ENCODE results near the gene MDFI. TPM values are rescaled to one million over a fixed set of nuclear protein-coding genes. Genes with fewer than 3 reads are reported as not detected.

The MDFI gene
- polyA plus RNA-seq, 2 of the 4 experiments (the other 2 are of a cell fraction) = 0.06 to 0.30 TPM

GRCh38 chr6:41597246-41598000 is 40.8 kb upstream of the MDFI start:
- ATAC-seq (peak in 1 of 2 experiments; percentile 30; a peak in 1 of 6 replicates), FAIRE-seq (no peak), DNase-seq (ENCODE audit: low read depth in 1 of 2, low spot score in 1 of 2) (no peak)
- WGBS (ENCODE audit: missing lambda C conversion rate) = 87% methylated on average over 8 of the region's 19 CpGs
- POLR2A ChIA-PET = no interaction called here
- Histone ChIP-seq H3K4me1 (no peaks in the 10 kb centered on the region; the same call in 2 of the 3 replicates), H3K9me3 (no peaks in the 10 kb centered on the region), H3K4me3 (no peak overlapping the region), H3K27ac (no peak overlapping the region), H3K4me2 (no peak overlapping the region)
- CTCF ChIA-PET = interaction anchor here (1.0 to 17.1 kb wide), 6 partner anchors 16 to 226 kb away, joined by 3 to 181 read pairs (median 24); no protein-coding TSS in a partner anchor
- TF ChIP-seq SREBF2 (IDR thresholded peaks at IDR 0.05) = no peak
- TF ChIP-seq TP53 (CRISPR knock-in tag; IDR thresholded peaks at IDR 0.05) = no peak
- no peak for TF ChIP-seq SMC3 (IDR thresholded peaks at IDR 0.05)
- no peak for TF ChIP-seq FOSB (CRISPR knock-in tag; IDR thresholded peaks at IDR 0.05)
- TF ChIP-seq HEYL (CRISPR knock-in tag; IDR thresholded peaks at IDR 0.05) = no peak
- no peak for TF ChIP-seq BCL3 (IDR thresholded peaks at IDR 0.05)
- TF ChIP-seq MAZ (IDR thresholded peaks at IDR 0.05; ENCODE audit: borderline replicate concordance, low read depth, low read length) = no peak

- CTCF ChIA-PET = interaction anchor here (0.6 to 17.1 kb wide), 5 partner anchors 9 to 230 kb away, joined by 3 to 181 read pairs (median 44); no protein-coding TSS in a partner anchor
- no peaks in the 10 kb centered on the region for H3K9me3 ChIP-seq
- no peak for DNase-seq (ENCODE audit: low read depth in 1 of 2, low spot score in 1 of 2)
- FAIRE-seq = no peak
- TF ChIP-seq CEBPB (IDR thresholded peaks at IDR 0.05) (no peak), CHD2 (IDR thresholded peaks at IDR 0.05; ENCODE audit: low read length, partially characterized antibody) (no peak), RARB (CRISPR knock-in tag; IDR thresholded peaks at IDR 0.05) (no peak), PHF8 (IDR thresholded peaks at IDR 0.05; ENCODE audit: borderline replicate concordance, low read depth) (no peak), TFCP2L1 (CRISPR knock-in tag; IDR thresholded peaks at IDR 0.05) (no peak), MYC (IDR thresholded peaks at IDR 0.05; ENCODE audit: borderline replicate concordance, low read length) (no peak), RAD21 (conservative IDR thresholded peaks at IDR 0.05 in 1 of 2, IDR thresholded peaks at IDR 0.05 in 1 of 2) (no peak), GATA3 (IDR thresholded peaks at IDR 0.05; ENCODE audit: borderline replicate concordance) (no peak)
- TF ChIP-seq, protein P1, sequence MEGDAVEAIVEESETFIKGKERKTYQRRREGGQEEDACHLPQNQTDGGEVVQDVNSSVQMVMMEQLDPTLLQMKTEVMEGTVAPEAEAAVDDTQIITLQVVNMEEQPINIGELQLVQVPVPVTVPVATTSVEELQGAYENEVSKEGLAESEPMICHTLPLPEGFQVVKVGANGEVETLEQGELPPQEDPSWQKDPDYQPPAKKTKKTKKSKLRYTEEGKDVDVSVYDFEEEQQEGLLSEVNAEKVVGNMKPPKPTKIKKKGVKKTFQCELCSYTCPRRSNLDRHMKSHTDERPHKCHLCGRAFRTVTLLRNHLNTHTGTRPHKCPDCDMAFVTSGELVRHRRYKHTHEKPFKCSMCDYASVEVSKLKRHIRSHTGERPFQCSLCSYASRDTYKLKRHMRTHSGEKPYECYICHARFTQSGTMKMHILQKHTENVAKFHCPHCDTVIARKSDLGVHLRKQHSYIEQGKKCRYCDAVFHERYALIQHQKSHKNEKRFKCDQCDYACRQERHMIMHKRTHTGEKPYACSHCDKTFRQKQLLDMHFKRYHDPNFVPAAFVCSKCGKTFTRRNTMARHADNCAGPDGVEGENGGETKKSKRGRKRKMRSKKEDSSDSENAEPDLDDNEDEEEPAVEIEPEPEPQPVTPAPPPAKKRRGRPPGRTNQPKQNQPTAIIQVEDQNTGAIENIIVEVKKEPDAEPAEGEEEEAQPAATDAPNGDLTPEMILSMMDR (IDR thresholded peaks at IDR 0.05) = no peak
- TF ChIP-seq, protein P2, sequence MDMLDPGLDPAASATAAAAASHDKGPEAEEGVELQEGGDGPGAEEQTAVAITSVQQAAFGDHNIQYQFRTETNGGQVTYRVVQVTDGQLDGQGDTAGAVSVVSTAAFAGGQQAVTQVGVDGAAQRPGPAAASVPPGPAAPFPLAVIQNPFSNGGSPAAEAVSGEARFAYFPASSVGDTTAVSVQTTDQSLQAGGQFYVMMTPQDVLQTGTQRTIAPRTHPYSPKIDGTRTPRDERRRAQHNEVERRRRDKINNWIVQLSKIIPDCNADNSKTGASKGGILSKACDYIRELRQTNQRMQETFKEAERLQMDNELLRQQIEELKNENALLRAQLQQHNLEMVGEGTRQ (IDR thresholded peaks at IDR 0.05) = no peak
- POLR2A ChIA-PET = no interaction called here
- no peak for ATAC-seq
- WGBS (ENCODE audit: missing lambda C conversion rate) = no CpG with 5 or more reads among the region's 8 CpGs
- H3K4me3 ChIP-seq = no peak overlapping the region
- no peak overlapping the region for H3K4me2 ChIP-seq
- no peak overlapping the region for H3K27ac ChIP-seq
- H3K4me1 ChIP-seq = peaks cover 4% of the 10 kb centered on the region; the same call in 1 of the 3 replicates
Observed at GRCh38 chr6:41598670-41599014, 39.6 kb upstream of the MDFI start.
